ENCODE data around the gene COL27A1.

The COL27A1 gene

GRCh38 chr9:114155263-114155994, at the start of gene COL27A1:
Gene COL27A1, plus strand, starts transcription at chr9:114155537. Its CDS starts 414 bp downstream, at chr9:114155951.
- peak; percentile 91 for DNase-seq

GRCh38 chr9:114107286-114108001, 47.9 kb upstream of the COL27A1 start:
- DNase-seq: no peak

GRCh38 chr9:114108016-114108833, 47.1 kb upstream of the COL27A1 start:
- DNase-seq: peak; percentile 76 to 81

- no peak for DNase-seq
Observed at GRCh38 chr9:114109124-114109523, 46.2 kb upstream of the COL27A1 start.

GRCh38 chr9:114110180-114110579, 45.2 kb upstream of the COL27A1 start:
- DNase-seq: no peak

GRCh38 chr9:114112325-114112724, 43.0 kb upstream of the COL27A1 start:
- no peak for DNase-seq

- DNase-seq: no peak
Observed at GRCh38 chr9:114112778-114113584, 42.4 kb upstream of the COL27A1 start.

- no peak for DNase-seq
Observed at GRCh38 chr9:114114364-114114763, 41.0 kb upstream of the COL27A1 start.

- DNase-seq: no peak
Observed at GRCh38 chr9:114115654-114116125, 39.6 kb upstream of the COL27A1 start.

- no peak for DNase-seq
Observed at GRCh38 chr9:114116126-114116747, 39.1 kb upstream of the COL27A1 start.

- DNase-seq: no peak
Observed at GRCh38 chr9:114117614-114117995, 37.7 kb upstream of the COL27A1 start.

GRCh38 chr9:114117996-114118830, 37.1 kb upstream of the COL27A1 start:
- no peak for DNase-seq

- no peak for DNase-seq
Observed at GRCh38 chr9:114119242-114120191, 35.8 kb upstream of the COL27A1 start.

- no peak for DNase-seq
Observed at GRCh38 chr9:114120192-114121014, 34.9 kb upstream of the COL27A1 start.

GRCh38 chr9:114121227-114122135, 33.9 kb upstream of the COL27A1 start:
- no peak for DNase-seq

- no peak for DNase-seq
Observed at GRCh38 chr9:114122136-114123027, 33.0 kb upstream of the COL27A1 start.
